GM23338 (cell line): ENCODE results near the gene KNOP1. TPM values are rescaled to one million over a fixed set of nuclear protein-coding genes. Genes with fewer than 3 reads are reported as not detected.

ENCODE experiments used
- ATAC-seq: fragments of 200-7000 bp; cut with Tn5 transposase; 3 replicates; pipeline ENCODE4 v1.9.1; 2020
- DNase-seq: peaks from one replicate; pipeline ENCODE4 v3.0.0-alpha.2; 2015; ENCODE audit warnings: low spot score
- H2AFZ ChIP-seq: fragments of 200-600 bp; sonication (generic); 2 replicates; pipeline ENCODE4 v1.8.0; 2016; ENCODE audit warnings: antibody characterized with exemption, mild to moderate bottlenecking, moderate library complexity
- H3F3A ChIP-seq: fragments of 200-600 bp; sonication (generic); replicated peaks from 2 replicates; pipeline ENCODE4 v1.8.0; 2017; ENCODE audit warnings: antibody characterized with exemption, mixed run types, low read depth
- H3K27ac ChIP-seq: fragments of 200-600 bp; sonication (generic); 2 replicates; pipeline ENCODE4 v1.6.1; 2016; ENCODE audit warnings: low read depth
- H3K27me3 ChIP-seq: fragments of 200-600 bp; sonication (generic); 2 replicates; pipeline ENCODE4 v1.8.0; 2016; ENCODE audit warnings: mild to moderate bottlenecking, mixed run types, moderate library complexity; ENCODE audit not compliant: insufficient read depth
- H3K36me3 ChIP-seq: fragments of 200-600 bp; sonication (generic); 2 replicates; pipeline ENCODE4 v1.8.0; 2016; ENCODE audit warnings: mild to moderate bottlenecking; ENCODE audit not compliant: insufficient read depth
- H3K4me1 ChIP-seq: fragments of 200-600 bp; sonication (generic); 2 replicates; pipeline ENCODE4 v1.8.0; 2016; ENCODE audit warnings: mild to moderate bottlenecking, moderate library complexity; ENCODE audit not compliant: insufficient read depth
- H3K4me2 ChIP-seq: fragments of 200-600 bp; sonication (generic); 2 replicates; pipeline ENCODE4 v1.7.1; 2017; ENCODE audit warnings: mixed run types
- H3K4me3 ChIP-seq: fragments of 200-600 bp; sonication (generic); 2 replicates; pipeline ENCODE4 v1.6.1; 2016; ENCODE audit warnings: mixed run types
- H3K79me2 ChIP-seq: fragments of 200-600 bp; sonication (generic); replicated peaks from 2 replicates; pipeline ENCODE4 v1.8.0; 2017; ENCODE audit warnings: mild to moderate bottlenecking; ENCODE audit not compliant: insufficient read depth
- H3K9me2 ChIP-seq: fragments of 200-600 bp; sonication (generic); 2 replicates; pipeline ENCODE4 v1.8.0; 2017; ENCODE audit not compliant: insufficient read depth
- H4K20me1 ChIP-seq: fragments of 200-600 bp; sonication (generic); replicated peaks from 2 replicates; pipeline ENCODE4 v1.8.0; 2017; ENCODE audit warnings: mild to moderate bottlenecking; ENCODE audit not compliant: insufficient read depth
- H3K27ac Mint-ChIP-seq: 2 replicates; pipeline ENCODE4 v1.8.0; 2020; ENCODE audit warnings: inconsistent platforms, mild to moderate bottlenecking, moderate library complexity, mixed read lengths
- H3K27me3 Mint-ChIP-seq: 3 replicates; pipeline ENCODE4 v1.8.0; 2022; ENCODE audit warnings: low read depth, mild to moderate bottlenecking, moderate library complexity, mixed read lengths, inconsistent platforms; ENCODE audit not compliant: insufficient read depth, poor library complexity
- H3K36me3 Mint-ChIP-seq: 3 replicates; pipeline ENCODE4 v1.8.0; 2021; ENCODE audit warnings: low read depth, mild to moderate bottlenecking, inconsistent platforms, moderate library complexity, mixed read lengths
- H3K4me1 Mint-ChIP-seq: 3 replicates; pipeline ENCODE4 v1.8.0; 2020; ENCODE audit warnings: mild to moderate bottlenecking, inconsistent platforms, mixed read lengths
- H3K4me3 Mint-ChIP-seq: 3 replicates; pipeline ENCODE4 v1.8.0; 2021; ENCODE audit warnings: moderate library complexity, mild to moderate bottlenecking, inconsistent platforms, mixed read lengths
- H3K9me3 Mint-ChIP-seq: 3 replicates; pipeline ENCODE4 v1.8.0; 2020; ENCODE audit warnings: moderate library complexity, mild to moderate bottlenecking, inconsistent platforms, mixed read lengths
- CREB1 ChIP-seq: fragments of 250-450 bp; sonication (Bioruptor Pico); IDR thresholded peaks from 2 replicates; pipeline ENCODE4 v1.5.0; 2020; ENCODE audit warnings: low read depth, mild to moderate bottlenecking, moderate library complexity
- EZH2 ChIP-seq: fragments of 200-600 bp; sonication (generic); IDR thresholded peaks from one replicate; pipeline ENCODE4 v1.8.0; 2017; ENCODE audit warnings: antibody characterized with exemption, mild to moderate bottlenecking, low read depth; ENCODE audit not compliant: unreplicated experiment
- EZH2phosphoT487 ChIP-seq: fragments of 200-600 bp; sonication (generic); IDR thresholded peaks from one replicate; pipeline ENCODE4 v1.8.1; 2018; ENCODE audit warnings: antibody characterized with exemption; ENCODE audit not compliant: unreplicated experiment
- JUNB ChIP-seq: IDR thresholded peaks from one replicate; pipeline ENCODE4 v1.6.1; 2016; ENCODE audit warnings: antibody characterized with exemption; ENCODE audit not compliant: unreplicated experiment
- NANOG ChIP-seq: IDR thresholded peaks from 2 replicates; pipeline ENCODE4 v1.6.1; 2016; ENCODE audit warnings: antibody characterized with exemption, borderline replicate concordance
- POLR2AphosphoS5 ChIP-seq: IDR thresholded peaks from 2 replicates; pipeline ENCODE4 v1.6.1; 2016; ENCODE audit warnings: antibody characterized with exemption, low read depth
- STAT1 ChIP-seq: IDR thresholded peaks from one replicate; pipeline ENCODE4 v1.6.1; 2016; ENCODE audit warnings: antibody characterized with exemption; ENCODE audit not compliant: unreplicated experiment
- ZNF114 ChIP-seq: fragments of 250-450 bp; sonication (Bioruptor Pico); IDR thresholded peaks from 2 replicates; pipeline ENCODE4 v1.5.0; 2020; ENCODE audit warnings: mild to moderate bottlenecking, moderate library complexity
- ZNF331 ChIP-seq: fragments of 250-450 bp; sonication (Bioruptor Pico); IDR thresholded peaks from 2 replicates; pipeline ENCODE4 v1.5.0; 2020; ENCODE audit warnings: low read depth, mild to moderate bottlenecking, moderate library complexity
- polyA plus RNA-seq: library from polyadenylated mRNA; unstranded; fragments of >200 nt; fragmentation: Nextera tagmentation; extraction: Ambion mirVana; gene quantifications from 2 replicates; pipeline ENCODE4 v1.2.1, GENCODE V29; 2016
- total RNA-seq: library from RNA; depleted of rRNA; stranded (reverse); fragments of >200 nt; shearing (Covaris generic); gene quantifications from 2 replicates; pipeline ENCODE4 v1.2.3, GENCODE V29; 2014
- TF ChIP-seq, protein P1 (sequence below): IDR thresholded peaks from 2 replicates; pipeline ENCODE4 v1.6.1; 2016; ENCODE audit warnings: antibody characterized with exemption
- TF ChIP-seq, protein P2 (sequence below): IDR thresholded peaks from one replicate; pipeline ENCODE4 v1.6.1; 2018; ENCODE audit warnings: antibody characterized with exemption; ENCODE audit not compliant: unreplicated experiment
- TF ChIP-seq, protein P3 (sequence below), 2 experiments: fragments of 200-600 bp in 1 of 2; sonication (generic) in 1 of 2; conservative IDR thresholded peaks; 2 replicates each; pipeline versions ENCODE4 v1.5.1 to v1.6.1; 2016 to 2017; ENCODE audit warnings: antibody characterized with exemption in 2 of 2, low read depth in 2 of 2, mild to moderate bottlenecking in 2 of 2, moderate library complexity in 1 of 2
- TF ChIP-seq, protein P4 (sequence below): fragments of 250-450 bp; sonication (Bioruptor Pico); IDR thresholded peaks from 2 replicates; pipeline ENCODE4 v1.5.0; 2020; ENCODE audit warnings: mild to moderate bottlenecking, moderate library complexity

KNOP1 gene
- total and polyA plus RNA-seq, 2 experiments from 2014 or later, result 57.7 to 190 TPM

DNA sequence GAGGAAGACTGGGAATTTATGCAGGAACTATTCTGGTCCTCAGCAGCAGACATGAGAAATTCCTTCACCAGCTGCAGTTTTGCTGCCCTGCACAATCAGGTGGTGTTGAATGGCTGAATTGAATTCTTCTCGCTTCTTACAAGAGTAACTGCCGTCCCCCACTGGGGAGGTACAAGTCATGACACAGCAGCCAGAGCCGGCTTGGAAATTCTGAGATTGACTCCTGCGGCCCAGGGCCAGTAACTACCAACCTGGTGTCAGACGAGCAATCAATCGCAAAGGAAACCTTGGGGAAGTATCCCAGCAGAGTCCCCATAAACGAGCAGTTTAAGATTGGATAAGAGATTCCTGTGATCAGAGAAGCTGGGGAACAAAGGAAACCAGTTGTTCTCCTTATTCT, 30.7 kb downstream of the KNOP1 start:
- Mint-ChIP-seq H3K4me3 (no peak overlapping the region), H3K4me1 (peaks cover 3% of the 10 kb centered on the region; the same call in 2 of the 3 replicates), H3K9me3 (peaks cover 7% of the 10 kb centered on the region; the same call in 2 of the 3 replicates), H3K36me3 (peaks cover 58% of the 10 kb centered on the region), H3K27ac (peak overlapping the region; percentile 86), H3K27me3 (peaks cover 5% of the 10 kb centered on the region)
- Histone ChIP-seq H3F3A (no peaks in the 10 kb centered on the region), H3K4me1 (no peaks in the 10 kb centered on the region), H3K27me3 (no peaks in the 10 kb centered on the region), H4K20me1 (no peaks in the 10 kb centered on the region; the same call in 1 of the 2 replicates), H2AFZ (no peak overlapping the region), H3K4me2 (no peak overlapping the region), H3K79me2 (no peaks in the 10 kb centered on the region), H3K36me3 (peaks cover 9% of the 10 kb centered on the region), H3K4me3 (no peak overlapping the region), H3K9me2 (no peaks in the 10 kb centered on the region), H3K27ac (no peak overlapping the region)
- ATAC-seq (peak; percentile 32; the same call in 1 of the 3 replicates), DNase-seq (no peak)
- TF ChIP-seq EZH2phosphoT487, result no peak
- TF ChIP-seq ZNF331, result no peak
- no peak for TF ChIP-seq JUNB
- no peak for TF ChIP-seq CREB1
- no peak for TF ChIP-seq STAT1
- TF ChIP-seq NANOG, result no peak
- TF ChIP-seq POLR2AphosphoS5, result no peak
- TF ChIP-seq, protein P1, sequence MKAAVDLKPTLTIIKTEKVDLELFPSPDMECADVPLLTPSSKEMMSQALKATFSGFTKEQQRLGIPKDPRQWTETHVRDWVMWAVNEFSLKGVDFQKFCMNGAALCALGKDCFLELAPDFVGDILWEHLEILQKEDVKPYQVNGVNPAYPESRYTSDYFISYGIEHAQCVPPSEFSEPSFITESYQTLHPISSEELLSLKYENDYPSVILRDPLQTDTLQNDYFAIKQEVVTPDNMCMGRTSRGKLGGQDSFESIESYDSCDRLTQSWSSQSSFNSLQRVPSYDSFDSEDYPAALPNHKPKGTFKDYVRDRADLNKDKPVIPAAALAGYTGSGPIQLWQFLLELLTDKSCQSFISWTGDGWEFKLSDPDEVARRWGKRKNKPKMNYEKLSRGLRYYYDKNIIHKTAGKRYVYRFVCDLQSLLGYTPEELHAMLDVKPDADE, result no peak
- no peak for TF ChIP-seq ZNF114 (CRISPR knock-in tag)
- TF ChIP-seq EZH2, result no peak
- TF ChIP-seq, protein P2, sequence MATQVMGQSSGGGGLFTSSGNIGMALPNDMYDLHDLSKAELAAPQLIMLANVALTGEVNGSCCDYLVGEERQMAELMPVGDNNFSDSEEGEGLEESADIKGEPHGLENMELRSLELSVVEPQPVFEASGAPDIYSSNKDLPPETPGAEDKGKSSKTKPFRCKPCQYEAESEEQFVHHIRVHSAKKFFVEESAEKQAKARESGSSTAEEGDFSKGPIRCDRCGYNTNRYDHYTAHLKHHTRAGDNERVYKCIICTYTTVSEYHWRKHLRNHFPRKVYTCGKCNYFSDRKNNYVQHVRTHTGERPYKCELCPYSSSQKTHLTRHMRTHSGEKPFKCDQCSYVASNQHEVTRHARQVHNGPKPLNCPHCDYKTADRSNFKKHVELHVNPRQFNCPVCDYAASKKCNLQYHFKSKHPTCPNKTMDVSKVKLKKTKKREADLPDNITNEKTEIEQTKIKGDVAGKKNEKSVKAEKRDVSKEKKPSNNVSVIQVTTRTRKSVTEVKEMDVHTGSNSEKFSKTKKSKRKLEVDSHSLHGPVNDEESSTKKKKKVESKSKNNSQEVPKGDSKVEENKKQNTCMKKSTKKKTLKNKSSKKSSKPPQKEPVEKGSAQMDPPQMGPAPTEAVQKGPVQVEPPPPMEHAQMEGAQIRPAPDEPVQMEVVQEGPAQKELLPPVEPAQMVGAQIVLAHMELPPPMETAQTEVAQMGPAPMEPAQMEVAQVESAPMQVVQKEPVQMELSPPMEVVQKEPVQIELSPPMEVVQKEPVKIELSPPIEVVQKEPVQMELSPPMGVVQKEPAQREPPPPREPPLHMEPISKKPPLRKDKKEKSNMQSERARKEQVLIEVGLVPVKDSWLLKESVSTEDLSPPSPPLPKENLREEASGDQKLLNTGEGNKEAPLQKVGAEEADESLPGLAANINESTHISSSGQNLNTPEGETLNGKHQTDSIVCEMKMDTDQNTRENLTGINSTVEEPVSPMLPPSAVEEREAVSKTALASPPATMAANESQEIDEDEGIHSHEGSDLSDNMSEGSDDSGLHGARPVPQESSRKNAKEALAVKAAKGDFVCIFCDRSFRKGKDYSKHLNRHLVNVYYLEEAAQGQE, result no peak
- TF ChIP-seq, protein P3, sequence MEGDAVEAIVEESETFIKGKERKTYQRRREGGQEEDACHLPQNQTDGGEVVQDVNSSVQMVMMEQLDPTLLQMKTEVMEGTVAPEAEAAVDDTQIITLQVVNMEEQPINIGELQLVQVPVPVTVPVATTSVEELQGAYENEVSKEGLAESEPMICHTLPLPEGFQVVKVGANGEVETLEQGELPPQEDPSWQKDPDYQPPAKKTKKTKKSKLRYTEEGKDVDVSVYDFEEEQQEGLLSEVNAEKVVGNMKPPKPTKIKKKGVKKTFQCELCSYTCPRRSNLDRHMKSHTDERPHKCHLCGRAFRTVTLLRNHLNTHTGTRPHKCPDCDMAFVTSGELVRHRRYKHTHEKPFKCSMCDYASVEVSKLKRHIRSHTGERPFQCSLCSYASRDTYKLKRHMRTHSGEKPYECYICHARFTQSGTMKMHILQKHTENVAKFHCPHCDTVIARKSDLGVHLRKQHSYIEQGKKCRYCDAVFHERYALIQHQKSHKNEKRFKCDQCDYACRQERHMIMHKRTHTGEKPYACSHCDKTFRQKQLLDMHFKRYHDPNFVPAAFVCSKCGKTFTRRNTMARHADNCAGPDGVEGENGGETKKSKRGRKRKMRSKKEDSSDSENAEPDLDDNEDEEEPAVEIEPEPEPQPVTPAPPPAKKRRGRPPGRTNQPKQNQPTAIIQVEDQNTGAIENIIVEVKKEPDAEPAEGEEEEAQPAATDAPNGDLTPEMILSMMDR (conservative IDR thresholded peaks at IDR 0.05; ENCODE audit: low read depth in 2 of 2), result no peak
- TF ChIP-seq, protein P4, sequence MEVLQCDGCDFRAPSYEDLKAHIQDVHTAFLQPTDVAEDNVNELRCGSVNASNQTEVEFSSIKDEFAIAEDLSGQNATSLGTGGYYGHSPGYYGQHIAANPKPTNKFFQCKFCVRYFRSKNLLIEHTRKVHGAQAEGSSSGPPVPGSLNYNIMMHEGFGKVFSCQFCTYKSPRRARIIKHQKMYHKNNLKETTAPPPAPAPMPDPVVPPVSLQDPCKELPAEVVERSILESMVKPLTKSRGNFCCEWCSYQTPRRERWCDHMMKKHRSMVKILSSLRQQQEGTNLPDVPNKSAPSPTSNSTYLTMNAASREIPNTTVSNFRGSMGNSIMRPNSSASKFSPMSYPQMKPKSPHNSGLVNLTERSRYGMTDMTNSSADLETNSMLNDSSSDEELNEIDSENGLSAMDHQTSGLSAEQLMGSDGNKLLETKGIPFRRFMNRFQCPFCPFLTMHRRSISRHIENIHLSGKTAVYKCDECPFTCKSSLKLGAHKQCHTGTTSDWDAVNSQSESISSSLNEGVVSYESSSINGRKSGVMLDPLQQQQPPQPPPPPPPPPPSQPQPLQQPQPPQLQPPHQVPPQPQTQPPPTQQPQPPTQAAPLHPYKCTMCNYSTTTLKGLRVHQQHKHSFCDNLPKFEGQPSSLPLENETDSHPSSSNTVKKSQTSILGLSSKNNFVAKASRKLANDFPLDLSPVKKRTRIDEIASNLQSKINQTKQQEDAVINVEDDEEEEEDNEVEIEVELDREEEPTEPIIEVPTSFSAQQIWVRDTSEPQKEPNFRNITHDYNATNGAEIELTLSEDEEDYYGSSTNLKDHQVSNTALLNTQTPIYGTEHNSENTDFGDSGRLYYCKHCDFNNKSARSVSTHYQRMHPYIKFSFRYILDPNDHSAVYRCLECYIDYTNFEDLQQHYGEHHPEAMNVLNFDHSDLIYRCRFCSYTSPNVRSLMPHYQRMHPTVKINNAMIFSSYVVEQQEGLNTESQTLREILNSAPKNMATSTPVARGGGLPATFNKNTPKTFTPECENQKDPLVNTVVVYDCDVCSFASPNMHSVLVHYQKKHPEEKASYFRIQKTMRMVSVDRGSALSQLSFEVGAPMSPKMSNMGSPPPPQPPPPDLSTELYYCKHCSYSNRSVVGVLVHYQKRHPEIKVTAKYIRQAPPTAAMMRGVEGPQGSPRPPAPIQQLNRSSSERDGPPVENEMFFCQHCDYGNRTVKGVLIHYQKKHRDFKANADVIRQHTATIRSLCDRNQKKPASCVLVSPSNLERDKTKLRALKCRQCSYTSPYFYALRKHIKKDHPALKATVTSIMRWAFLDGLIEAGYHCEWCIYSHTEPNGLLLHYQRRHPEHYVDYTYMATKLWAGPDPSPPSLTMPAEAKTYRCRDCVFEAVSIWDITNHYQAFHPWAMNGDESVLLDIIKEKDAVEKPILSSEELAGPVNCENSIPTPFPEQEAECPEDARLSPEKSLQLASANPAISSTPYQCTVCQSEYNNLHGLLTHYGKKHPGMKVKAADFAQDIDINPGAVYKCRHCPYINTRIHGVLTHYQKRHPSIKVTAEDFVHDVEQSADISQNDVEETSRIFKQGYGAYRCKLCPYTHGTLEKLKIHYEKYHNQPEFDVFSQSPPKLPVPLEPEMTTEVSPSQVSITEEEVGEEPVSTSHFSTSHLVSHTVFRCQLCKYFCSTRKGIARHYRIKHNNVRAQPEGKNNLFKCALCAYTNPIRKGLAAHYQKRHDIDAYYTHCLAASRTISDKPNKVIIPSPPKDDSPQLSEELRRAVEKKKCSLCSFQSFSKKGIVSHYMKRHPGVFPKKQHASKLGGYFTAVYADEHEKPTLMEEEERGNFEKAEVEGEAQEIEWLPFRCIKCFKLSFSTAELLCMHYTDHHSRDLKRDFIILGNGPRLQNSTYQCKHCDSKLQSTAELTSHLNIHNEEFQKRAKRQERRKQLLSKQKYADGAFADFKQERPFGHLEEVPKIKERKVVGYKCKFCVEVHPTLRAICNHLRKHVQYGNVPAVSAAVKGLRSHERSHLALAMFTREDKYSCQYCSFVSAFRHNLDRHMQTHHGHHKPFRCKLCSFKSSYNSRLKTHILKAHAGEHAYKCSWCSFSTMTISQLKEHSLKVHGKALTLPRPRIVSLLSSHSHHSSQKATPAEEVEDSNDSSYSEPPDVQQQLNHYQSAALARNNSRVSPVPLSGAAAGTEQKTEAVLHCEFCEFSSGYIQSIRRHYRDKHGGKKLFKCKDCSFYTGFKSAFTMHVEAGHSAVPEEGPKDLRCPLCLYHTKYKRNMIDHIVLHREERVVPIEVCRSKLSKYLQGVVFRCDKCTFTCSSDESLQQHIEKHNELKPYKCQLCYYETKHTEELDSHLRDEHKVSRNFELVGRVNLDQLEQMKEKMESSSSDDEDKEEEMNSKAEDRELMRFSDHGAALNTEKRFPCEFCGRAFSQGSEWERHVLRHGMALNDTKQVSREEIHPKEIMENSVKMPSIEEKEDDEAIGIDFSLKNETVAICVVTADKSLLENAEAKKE, result no peak
